ENCODE results near the gene CFLAR.
A peak's percentile ranks its signal among the peaks of the same experiment; 100 is the strongest.
"Not testable (repeated sequence)": the region's sequence is repeated elsewhere in the genome, so short reads cannot be mapped to it uniquely, and the experiment has no call there.

Gene CFLAR

GRCh38 chr2:201118961-201119854 lies 3.2 kb downstream of the CFLAR start:
- no peak for DNase-seq

- no peak for DNase-seq
Measured at GRCh38 chr2:201122276-201122675, 6.3 kb downstream of the CFLAR start.

DNA sequence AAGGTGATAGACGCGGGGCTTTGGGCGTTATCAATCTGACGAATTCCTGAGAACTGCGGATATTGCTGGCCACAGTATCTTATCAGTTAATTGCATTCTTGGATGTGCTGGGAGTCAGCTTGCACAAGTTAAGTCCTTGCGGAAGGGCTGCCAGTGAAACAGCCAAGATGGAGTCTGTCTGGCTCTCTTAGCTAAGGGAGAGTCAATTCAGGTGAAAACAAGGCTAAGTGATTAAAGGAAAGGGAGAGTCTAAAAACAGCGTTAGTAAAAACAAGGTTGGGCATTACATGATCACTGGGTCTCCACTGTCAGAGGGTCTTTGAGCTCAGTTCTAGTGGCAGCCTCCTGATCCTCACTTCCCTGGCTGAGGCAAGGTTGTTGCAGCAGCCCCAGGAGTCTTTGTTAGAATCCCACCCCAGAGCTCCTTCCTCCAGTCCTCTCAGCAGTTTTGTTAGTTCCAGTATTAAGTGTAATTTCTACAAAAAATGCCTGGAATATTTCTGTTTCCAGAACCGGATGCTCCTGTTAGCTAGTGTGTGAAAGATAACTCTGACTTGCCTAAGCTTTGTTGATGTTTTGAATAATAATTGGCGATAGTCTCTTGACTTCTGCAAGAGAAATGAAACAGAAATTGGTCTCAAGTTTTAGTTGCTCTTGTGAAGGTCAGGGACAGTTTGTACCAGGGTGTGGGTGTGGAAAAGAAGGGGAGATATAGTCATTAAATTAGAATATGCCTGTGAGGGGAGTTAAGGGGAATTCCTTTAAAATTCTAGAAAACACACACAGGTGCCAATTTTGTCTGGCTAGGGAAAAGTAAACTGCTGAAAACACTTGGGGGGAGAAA lies 10.6 kb downstream of the CFLAR start:
- DNase-seq, result peak; percentile 33

GRCh38 chr2:201127152-201127511 lies 11.2 kb downstream of the CFLAR start:
- no peak for DNase-seq

GRCh38 chr2:201127570-201127969 lies 11.6 kb downstream of the CFLAR start:
- peak; percentile 67 for DNase-seq

- no peak for DNase-seq
Measured at GRCh38 chr2:201128033-201128432, 12.1 kb downstream of the CFLAR start.

GRCh38 chr2:201128933-201129505 lies 13.1 kb downstream of the CFLAR start:
- peak; percentile 60 for DNase-seq

- DNase-seq, result peak; percentile 34
Measured at GRCh38 chr2:201130524-201131186, 14.7 kb downstream of the CFLAR start.

GRCh38 chr2:201132518-201132917 lies 16.6 kb downstream of the CFLAR start:
- DNase-seq, result no peak

- no peak for DNase-seq
Measured at GRCh38 chr2:201135386-201135785, 19.4 kb downstream of the CFLAR start.

DNA sequence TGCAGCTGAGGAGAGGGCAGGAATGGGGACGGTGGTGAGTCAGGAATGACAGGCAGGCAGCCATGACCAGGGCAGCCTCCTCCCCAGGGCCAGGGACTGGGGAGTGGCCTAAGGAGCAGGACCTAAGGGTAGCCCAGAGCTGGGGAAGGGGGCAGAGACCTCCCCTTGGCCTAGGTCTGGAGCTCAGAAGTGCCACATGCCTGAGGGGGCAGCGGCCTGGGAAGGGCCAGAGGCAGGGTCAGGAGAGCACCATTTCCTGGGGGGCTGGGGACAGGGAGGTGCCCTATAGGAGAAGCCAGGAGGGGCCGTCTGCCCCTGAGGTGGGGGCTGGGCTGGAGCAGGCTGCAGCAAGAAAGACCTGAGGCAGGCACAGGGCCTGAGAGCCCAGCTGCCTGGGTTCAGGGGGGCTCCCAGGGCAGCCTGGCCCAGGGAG lies 20.9 kb downstream of the CFLAR start:
- no peak for DNase-seq

DNA sequence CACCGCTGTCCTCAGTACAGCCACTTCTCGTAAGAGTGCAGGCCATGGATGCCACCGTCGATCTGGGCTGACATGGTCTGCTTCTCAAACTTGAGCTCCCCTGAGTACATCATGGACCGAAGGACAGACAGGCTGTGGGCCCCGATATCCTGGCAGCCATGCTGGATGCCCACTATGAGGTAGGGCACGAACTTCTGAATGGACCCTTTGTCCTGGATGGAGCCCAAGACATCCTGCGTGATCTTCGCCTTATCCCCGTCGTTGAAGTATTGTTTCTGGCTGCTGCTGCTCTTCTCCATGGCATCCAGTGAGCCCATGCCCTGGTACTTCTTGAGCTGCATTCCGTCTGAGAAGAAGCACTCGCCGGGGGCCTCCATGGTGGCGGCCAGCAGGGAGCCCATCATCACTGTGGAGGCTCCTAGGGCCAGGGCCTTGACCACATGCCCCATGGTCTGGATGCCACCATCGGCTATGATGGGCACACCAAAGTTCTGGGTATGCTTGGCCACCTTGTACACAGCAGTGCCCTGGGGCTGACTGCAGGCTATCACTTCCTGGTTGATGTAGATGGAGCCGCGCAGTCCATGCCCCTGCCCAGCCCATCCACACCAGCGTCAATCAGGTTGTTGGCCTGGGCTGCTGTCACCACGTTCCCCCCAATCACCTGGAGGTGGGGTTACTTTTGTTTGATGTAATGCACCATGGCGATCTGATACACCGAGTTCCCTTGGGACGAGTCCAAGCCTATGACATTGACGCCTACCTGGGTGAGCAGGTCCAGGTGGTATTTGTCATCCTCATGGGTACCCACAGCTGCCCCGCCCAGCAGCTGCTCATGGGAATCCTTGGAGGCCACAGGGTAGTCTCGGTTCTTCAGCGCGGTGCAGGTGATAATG lies 21.8 kb downstream of the CFLAR start:
- no peak for DNase-seq

DNA sequence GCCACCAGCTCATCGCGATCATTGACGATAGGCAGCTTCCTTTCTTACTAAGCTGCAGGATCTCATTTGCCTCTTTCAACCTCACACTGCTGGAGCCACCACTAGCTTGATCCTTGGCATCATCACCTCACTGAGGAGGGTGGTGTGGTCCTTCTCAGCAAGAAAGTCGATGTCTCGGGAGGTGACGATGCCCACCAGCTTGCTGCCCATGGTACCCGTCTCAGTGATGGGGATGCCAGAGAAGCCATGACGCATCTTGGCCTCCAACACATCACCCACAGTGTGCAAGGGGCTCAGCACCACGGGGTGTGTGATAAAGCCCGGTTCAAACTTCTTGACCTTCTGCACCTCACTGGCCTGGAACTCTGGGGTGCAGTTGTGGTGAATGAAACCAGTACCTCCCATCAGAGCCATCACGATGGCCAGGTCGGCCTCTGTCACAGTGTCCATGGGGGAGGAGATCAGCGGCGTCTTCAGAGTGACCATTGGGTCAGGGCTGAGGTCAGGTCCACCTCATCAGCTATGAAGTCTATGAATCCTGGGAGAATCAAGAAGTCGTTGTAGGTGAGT lies 22.5 kb downstream of the CFLAR start:
- DNase-seq, result no peak

DNA sequence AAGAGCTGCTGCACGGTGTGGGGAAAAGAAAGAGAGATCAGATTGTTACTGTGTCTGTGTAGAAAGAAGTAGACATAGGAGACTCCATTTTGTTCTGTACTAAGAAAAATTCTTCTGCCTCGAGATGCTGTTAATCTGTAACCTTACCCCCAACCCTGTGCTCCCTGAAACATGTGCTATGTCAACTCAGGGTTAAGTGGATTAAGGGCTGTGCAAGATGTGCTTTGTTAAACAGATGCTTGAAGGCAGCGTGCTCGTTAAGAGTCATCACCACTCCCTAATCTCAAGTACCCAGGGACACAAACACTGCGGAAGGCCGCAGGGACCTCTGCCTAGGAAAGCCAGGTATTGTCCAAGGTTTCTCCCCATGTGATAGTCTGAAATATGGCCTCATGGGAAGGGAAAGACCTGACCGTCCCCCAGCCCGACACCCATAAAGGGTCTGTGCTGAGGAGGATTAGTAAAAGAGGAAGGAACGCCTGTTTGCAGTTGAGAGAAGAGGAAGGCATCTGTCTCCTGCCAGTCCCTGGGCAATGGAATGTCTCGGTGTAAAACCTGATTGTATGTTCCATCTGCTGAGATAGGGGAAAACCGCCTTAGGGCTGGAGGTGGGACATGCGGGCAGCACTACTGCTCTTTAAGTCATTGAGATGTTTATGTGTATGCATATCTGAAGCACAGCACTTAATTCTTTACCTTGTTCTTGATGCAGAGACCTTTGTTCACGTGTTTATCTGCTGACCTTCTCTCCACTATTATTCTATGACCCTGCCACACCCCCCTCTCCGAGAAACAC lies 23.2 kb downstream of the CFLAR start:
- not testable (repeated sequence) for DNase-seq

DNA sequence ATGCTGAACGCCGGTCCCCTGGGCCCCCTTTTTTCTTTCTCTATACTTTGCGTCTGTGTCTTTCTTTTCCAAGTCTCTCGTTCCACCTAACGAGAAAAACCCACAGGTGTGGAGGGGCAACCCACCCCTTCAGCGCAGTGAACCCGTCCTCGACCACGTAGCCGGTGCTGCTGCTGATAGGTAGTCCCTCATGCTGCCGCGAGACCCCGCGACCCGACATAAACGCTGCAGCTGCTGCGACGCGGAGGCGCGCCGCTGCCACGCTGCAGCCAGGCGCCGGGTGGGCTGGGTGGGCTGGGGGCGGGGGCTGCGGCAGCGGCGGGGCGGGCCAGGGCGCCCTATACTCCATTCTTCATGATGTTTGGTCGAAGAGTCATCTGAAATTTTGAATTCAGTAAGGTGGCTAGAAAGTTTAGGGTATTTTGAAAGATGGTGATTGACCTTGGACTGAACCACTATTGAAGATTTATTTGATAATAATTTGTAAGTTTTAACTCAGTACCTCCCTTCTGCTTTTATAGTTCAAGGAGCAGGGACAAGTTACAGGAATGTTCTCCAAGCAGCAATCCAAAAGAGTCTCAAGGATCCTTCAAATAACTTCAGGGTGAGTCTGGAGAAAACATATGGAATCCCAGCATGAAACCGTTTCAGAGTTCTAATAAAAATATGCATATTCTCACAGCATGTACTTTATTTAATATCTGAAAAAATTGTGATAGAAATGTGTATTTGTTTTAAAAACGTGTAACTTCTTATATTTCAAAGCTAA lies 24.1 kb downstream of the CFLAR start:
- DNase-seq, result no peak

DNA sequence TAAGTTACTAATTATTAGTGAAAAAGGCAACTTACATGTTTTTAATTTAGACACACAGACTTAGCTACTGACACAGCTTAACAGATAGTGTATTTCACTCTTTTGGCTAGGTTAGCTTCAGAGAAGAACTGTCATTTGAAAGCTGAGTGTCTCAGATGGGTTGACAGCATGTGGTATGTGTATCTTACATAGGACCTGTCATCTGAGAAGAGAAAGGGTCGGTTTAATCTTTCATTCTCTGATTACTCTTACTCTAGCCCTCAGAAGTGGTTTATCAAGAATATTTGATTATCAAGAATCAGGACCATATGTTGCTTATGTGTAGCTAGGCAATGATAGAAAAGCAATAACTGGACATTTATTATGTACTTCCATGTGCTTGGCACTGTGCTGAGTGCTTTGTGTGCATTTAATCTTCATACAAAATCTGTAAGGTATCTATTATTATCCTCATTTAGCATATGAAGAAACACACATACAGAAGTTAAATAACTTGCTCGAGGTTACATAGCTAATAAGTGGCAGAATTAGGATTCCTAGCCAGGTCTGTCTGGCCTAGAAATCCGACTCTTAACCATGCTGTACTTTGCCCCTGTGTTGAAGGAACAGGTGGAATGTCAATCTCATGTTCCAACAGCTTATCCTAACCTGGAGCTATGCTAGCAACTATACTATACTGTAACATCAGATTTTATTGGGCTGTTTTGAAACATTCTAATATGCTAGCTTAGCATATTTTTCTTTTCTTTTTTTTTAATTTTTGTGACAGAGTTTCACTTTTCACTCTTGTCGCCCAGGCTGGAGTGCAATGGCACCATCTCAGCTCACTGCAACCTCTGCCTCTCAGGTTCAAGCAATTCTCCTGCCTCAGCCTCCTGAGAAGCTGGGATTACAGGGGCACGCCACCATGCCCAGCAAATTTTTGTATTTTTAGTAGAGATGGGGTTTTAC lies 28.4 kb downstream of the CFLAR start:
- no peak for DNase-seq

- DNase-seq, result no peak
Measured at GRCh38 chr2:201148434-201148990, 32.5 kb downstream of the CFLAR start.

- DNase-seq, result no peak
Measured at GRCh38 chr2:201149064-201149820, 33.3 kb downstream of the CFLAR start.
